ENCODE data around the gene PAGR1. TPM values are rescaled to one million over a fixed set of nuclear protein-coding genes. Genes with fewer than 3 reads are reported as not detected.

Gene PAGR1
- total and polyA plus RNA-seq, 9 of the 15 experiments (the other 6 are each of a cell fraction or from before 2014, with no cell fraction given), result 1.4 to 58.2 (median 16.8) TPM

DNA sequence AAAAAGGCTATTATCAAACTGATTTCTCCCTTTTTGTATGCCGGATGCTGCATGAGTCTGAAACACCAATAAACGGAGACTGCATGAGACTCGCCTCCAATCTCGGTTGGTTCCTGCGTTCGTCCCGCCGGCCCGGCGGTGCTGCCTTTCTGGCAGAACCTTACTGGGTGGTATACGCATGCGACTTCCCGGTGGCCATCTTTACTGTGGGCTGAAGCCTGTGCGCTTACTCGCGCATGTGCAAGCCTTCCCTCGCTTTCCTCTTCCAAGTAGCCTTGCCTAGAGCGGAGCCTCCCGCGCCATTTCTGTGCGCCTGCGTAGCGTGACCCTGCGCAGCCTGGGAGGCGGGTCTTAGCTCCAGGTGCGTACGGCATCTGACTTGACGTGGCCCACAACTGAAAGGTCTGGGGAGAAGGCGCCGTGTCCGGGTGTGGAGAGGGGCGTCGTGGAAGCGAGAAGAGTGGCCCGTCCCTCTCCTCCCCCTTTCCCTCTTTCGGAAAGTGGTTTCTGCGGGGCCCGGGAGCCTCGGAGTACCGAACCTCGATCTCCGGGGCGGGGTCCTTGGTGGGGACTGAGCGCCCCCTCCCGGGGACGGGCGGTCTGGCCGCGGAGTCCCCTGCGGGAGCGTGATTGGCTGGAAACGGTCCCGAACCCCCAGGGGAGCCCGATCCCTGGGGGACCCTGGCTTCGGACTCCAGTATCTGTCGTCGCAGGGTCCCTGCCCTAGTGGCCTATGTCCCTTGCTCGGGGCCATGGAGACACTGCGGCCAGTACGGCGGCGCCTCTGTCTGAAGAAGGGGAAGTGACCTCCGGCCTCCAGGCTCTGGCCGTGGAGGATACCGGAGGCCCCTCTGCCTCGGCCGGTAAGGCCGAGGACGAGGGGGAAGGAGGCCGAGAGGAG lies at the start of gene PAGR1 (continued):
- TF ChIP-seq, protein P1, sequence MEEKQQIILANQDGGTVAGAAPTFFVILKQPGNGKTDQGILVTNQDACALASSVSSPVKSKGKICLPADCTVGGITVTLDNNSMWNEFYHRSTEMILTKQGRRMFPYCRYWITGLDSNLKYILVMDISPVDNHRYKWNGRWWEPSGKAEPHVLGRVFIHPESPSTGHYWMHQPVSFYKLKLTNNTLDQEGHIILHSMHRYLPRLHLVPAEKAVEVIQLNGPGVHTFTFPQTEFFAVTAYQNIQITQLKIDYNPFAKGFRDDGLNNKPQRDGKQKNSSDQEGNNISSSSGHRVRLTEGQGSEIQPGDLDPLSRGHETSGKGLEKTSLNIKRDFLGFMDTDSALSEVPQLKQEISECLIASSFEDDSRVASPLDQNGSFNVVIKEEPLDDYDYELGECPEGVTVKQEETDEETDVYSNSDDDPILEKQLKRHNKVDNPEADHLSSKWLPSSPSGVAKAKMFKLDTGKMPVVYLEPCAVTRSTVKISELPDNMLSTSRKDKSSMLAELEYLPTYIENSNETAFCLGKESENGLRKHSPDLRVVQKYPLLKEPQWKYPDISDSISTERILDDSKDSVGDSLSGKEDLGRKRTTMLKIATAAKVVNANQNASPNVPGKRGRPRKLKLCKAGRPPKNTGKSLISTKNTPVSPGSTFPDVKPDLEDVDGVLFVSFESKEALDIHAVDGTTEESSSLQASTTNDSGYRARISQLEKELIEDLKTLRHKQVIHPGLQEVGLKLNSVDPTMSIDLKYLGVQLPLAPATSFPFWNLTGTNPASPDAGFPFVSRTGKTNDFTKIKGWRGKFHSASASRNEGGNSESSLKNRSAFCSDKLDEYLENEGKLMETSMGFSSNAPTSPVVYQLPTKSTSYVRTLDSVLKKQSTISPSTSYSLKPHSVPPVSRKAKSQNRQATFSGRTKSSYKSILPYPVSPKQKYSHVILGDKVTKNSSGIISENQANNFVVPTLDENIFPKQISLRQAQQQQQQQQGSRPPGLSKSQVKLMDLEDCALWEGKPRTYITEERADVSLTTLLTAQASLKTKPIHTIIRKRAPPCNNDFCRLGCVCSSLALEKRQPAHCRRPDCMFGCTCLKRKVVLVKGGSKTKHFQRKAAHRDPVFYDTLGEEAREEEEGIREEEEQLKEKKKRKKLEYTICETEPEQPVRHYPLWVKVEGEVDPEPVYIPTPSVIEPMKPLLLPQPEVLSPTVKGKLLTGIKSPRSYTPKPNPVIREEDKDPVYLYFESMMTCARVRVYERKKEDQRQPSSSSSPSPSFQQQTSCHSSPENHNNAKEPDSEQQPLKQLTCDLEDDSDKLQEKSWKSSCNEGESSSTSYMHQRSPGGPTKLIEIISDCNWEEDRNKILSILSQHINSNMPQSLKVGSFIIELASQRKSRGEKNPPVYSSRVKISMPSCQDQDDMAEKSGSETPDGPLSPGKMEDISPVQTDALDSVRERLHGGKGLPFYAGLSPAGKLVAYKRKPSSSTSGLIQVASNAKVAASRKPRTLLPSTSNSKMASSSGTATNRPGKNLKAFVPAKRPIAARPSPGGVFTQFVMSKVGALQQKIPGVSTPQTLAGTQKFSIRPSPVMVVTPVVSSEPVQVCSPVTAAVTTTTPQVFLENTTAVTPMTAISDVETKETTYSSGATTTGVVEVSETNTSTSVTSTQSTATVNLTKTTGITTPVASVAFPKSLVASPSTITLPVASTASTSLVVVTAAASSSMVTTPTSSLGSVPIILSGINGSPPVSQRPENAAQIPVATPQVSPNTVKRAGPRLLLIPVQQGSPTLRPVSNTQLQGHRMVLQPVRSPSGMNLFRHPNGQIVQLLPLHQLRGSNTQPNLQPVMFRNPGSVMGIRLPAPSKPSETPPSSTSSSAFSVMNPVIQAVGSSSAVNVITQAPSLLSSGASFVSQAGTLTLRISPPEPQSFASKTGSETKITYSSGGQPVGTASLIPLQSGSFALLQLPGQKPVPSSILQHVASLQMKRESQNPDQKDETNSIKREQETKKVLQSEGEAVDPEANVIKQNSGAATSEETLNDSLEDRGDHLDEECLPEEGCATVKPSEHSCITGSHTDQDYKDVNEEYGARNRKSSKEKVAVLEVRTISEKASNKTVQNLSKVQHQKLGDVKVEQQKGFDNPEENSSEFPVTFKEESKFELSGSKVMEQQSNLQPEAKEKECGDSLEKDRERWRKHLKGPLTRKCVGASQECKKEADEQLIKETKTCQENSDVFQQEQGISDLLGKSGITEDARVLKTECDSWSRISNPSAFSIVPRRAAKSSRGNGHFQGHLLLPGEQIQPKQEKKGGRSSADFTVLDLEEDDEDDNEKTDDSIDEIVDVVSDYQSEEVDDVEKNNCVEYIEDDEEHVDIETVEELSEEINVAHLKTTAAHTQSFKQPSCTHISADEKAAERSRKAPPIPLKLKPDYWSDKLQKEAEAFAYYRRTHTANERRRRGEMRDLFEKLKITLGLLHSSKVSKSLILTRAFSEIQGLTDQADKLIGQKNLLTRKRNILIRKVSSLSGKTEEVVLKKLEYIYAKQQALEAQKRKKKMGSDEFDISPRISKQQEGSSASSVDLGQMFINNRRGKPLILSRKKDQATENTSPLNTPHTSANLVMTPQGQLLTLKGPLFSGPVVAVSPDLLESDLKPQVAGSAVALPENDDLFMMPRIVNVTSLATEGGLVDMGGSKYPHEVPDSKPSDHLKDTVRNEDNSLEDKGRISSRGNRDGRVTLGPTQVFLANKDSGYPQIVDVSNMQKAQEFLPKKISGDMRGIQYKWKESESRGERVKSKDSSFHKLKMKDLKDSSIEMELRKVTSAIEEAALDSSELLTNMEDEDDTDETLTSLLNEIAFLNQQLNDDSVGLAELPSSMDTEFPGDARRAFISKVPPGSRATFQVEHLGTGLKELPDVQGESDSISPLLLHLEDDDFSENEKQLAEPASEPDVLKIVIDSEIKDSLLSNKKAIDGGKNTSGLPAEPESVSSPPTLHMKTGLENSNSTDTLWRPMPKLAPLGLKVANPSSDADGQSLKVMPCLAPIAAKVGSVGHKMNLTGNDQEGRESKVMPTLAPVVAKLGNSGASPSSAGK (IDR thresholded peaks at IDR 0.05), result peak; percentile 83
- TF ChIP-seq ZNF76 (CRISPR knock-in tag; IDR thresholded peaks at IDR 0.05; ENCODE audit: borderline replicate concordance), result no peak
- TF ChIP-seq CBX8 (IDR thresholded peaks at IDR 0.05; ENCODE audit: borderline replicate concordance, extremely low read depth, low read depth, low read length, poor library complexity, severe bottlenecking), result no peak
- TF ChIP-seq NR4A1 (CRISPR knock-in tag; IDR thresholded peaks at IDR 0.05), result peak; percentile 89; the same call in 1 of the 2 replicates
- TF ChIP-seq NR4A1 (tag; IDR thresholded peaks at IDR 0.05), result no peak; the same call in 1 of the 2 replicates
- TF ChIP-seq KAT8 (IDR thresholded peaks at IDR 0.05; ENCODE audit: low read depth), result no peak
- TF ChIP-seq GTF2E2 (tag; IDR thresholded peaks at IDR 0.05), result no peak; the same call in 1 of the 2 replicates
- no peak for TF ChIP-seq ARHGAP35 (IDR thresholded peaks at IDR 0.05; ENCODE audit: partially characterized antibody)
- no peak for TF ChIP-seq HNRNPL (IDR thresholded peaks at IDR 0.05; ENCODE audit: low read depth, low read length)
- TF ChIP-seq, protein P2, sequence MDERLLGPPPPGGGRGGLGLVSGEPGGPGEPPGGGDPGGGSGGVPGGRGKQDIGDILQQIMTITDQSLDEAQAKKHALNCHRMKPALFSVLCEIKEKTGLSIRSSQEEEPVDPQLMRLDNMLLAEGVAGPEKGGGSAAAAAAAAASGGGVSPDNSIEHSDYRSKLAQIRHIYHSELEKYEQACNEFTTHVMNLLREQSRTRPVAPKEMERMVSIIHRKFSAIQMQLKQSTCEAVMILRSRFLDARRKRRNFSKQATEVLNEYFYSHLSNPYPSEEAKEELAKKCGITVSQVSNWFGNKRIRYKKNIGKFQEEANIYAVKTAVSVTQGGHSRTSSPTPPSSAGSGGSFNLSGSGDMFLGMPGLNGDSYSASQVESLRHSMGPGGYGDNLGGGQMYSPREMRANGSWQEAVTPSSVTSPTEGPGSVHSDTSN (CRISPR knock-in tag; IDR thresholded peaks at IDR 0.05; ENCODE audit: low read depth), result no peak
- TF ChIP-seq, protein P2 (tag; conservative IDR thresholded peaks at IDR 0.05; ENCODE audit: low read depth), result no peak
- TF ChIP-seq PCBP2 (IDR thresholded peaks at IDR 0.05; ENCODE audit: low read depth, low read length, poor library complexity, severe bottlenecking), result no peak
- no peak for TF ChIP-seq MIER1 (IDR thresholded peaks at IDR 0.05; ENCODE audit: low read depth)

Measured in K562 (cell line).